IMR-90 (cell line): Measurements from ENCODE around the gene TRMT10C. TPM values are rescaled to one million over a fixed set of nuclear protein-coding genes. Genes with fewer than 3 reads are reported as not detected.

ENCODE experiments used
- ATAC-seq: fragments of 200-7000 bp; cut with Tn5 transposase; 2 replicates; pipeline ENCODE4 v1.9.1; 2020; ENCODE audit warnings: low read depth, mild to moderate bottlenecking, moderate library complexity
- BruUV-seq: library from RNA; stranded (reverse); fragments of 400-500 nt; replicated peaks from 2 replicates; lab custom pipeline; 2021; lab: Mats Ljungman, UMichigan
- CTCF ChIA-PET: fragments of 300-600 bp; formaldehyde crosslinking; extraction: SDS; loops from one replicate; lab custom pipeline; 2021; ENCODE audit warnings: antibody characterized with exemption; lab: Yijun Ruan, JAX
- POLR2A ChIA-PET: fragments of 300-600 bp; sonication (Branson Sonifier 250); formaldehyde crosslinking; loops from one replicate; lab custom pipeline; 2022; ENCODE audit warnings: antibody characterized with exemption; ENCODE audit not compliant: unreplicated experiment; lab: Charles Lee
- DNase-seq: peaks from one replicate; pipeline ENCODE4 v3.0.0; 2013
- H2AFZ ChIP-seq: replicated peaks from 2 replicates; pipeline ENCODE3; 2013; ENCODE audit warnings: low read length, mild to moderate bottlenecking; ENCODE audit not compliant: poor library complexity
- H2AK5ac ChIP-seq: 2 replicates; pipeline ENCODE4 v1.6.1; 2013; ENCODE audit warnings: low read depth, low read length, inconsistent platforms
- H2AK9ac ChIP-seq: replicated peaks from 2 replicates; pipeline ENCODE3; 2013; ENCODE audit warnings: mild to moderate bottlenecking, low read depth, low read length, moderate library complexity; ENCODE audit not compliant: poor library complexity
- H2BK120ac ChIP-seq: 2 replicates; pipeline ENCODE4 v1.6.1; 2013; ENCODE audit warnings: low read depth, low read length, inconsistent platforms
- H2BK15ac ChIP-seq: 3 replicates; pipeline ENCODE4 v1.6.1; 2013; ENCODE audit warnings: low read depth, low read length, inconsistent platforms
- H2BK20ac ChIP-seq: 2 replicates; pipeline ENCODE4 v1.6.1; 2013; ENCODE audit warnings: low read depth, mild to moderate bottlenecking, inconsistent platforms, low read length, moderate library complexity
- H2BK5ac ChIP-seq: 2 replicates; pipeline ENCODE4 v1.6.1; 2013; ENCODE audit warnings: mild to moderate bottlenecking, low read depth, low read length, inconsistent platforms; ENCODE audit not compliant: poor library complexity, severe bottlenecking
- H3K14ac ChIP-seq: replicated peaks from 2 replicates; pipeline ENCODE4 v1.6.1; 2013; ENCODE audit warnings: low read depth, low read length, inconsistent platforms
- H3K18ac ChIP-seq: 2 replicates; pipeline ENCODE4 v1.6.1; 2013; ENCODE audit warnings: low read depth, low read length, control low read depth
- H3K23ac ChIP-seq: 2 replicates; pipeline ENCODE4 v1.6.1; 2013; ENCODE audit warnings: low read depth, low read length, inconsistent platforms
- H3K27ac ChIP-seq: 2 replicates; pipeline ENCODE4 v1.5.1; 2013; ENCODE audit warnings: mild to moderate bottlenecking, control low read depth, low read length; ENCODE audit not compliant: insufficient read depth
- H3K27me3 ChIP-seq: 2 replicates; pipeline ENCODE4 v1.6.1; 2013; ENCODE audit warnings: low read length; ENCODE audit not compliant: control insufficient read depth, insufficient read depth
- H3K36me3 ChIP-seq: 2 replicates; pipeline ENCODE4 v1.6.1; 2013; ENCODE audit warnings: low read length, mixed read lengths; ENCODE audit not compliant: control insufficient read depth, insufficient read depth
- H3K4ac ChIP-seq: 2 replicates; pipeline ENCODE4 v1.6.1; 2013; ENCODE audit warnings: low read depth, low read length, inconsistent platforms
- H3K4me1 ChIP-seq: 2 replicates; pipeline ENCODE4 v1.6.1; 2013; ENCODE audit warnings: low read length, mixed read lengths; ENCODE audit not compliant: control insufficient read depth, insufficient read depth
- H3K4me2 ChIP-seq: 2 replicates; pipeline ENCODE4 v1.6.1; 2013; ENCODE audit warnings: low read depth, mild to moderate bottlenecking, control low read depth, low read length, moderate library complexity
- H3K4me3 ChIP-seq: 2 replicates; pipeline ENCODE4 v1.5.1; 2013; ENCODE audit warnings: low read depth, mild to moderate bottlenecking, control low read depth, low read length, moderate library complexity; ENCODE audit not compliant: insufficient read depth
- H3K56ac ChIP-seq: 2 replicates; pipeline ENCODE4 v1.6.1; 2013; ENCODE audit warnings: low read length, inconsistent platforms; ENCODE audit not compliant: insufficient read depth; ENCODE audit errors: extremely low read depth
- H3K79me1 ChIP-seq, 2 experiments: 2 replicates each; pipeline ENCODE4 v1.6.1; 2013; ENCODE audit warnings: low read length in 2 of 2, inconsistent platforms in 1 of 2, low read depth in 1 of 2
- H3K9ac ChIP-seq: 2 replicates; pipeline ENCODE4 v1.6.1; 2013; ENCODE audit warnings: low read depth, low read length, control low read depth
- H3K9me1 ChIP-seq: 2 replicates; pipeline ENCODE4 v1.6.1; 2013; ENCODE audit warnings: low read length, inconsistent platforms; ENCODE audit not compliant: insufficient read depth
- H3K9me3 ChIP-seq: 2 replicates; pipeline ENCODE4 v1.6.1; 2013; ENCODE audit warnings: low read length; ENCODE audit not compliant: control insufficient read depth, insufficient read depth
- H4K20me1 ChIP-seq: 2 replicates; pipeline ENCODE4 v1.6.1; 2013; ENCODE audit warnings: low read length, inconsistent platforms; ENCODE audit not compliant: insufficient read depth
- H4K5ac ChIP-seq: 2 replicates; pipeline ENCODE4 v1.6.1; 2013; ENCODE audit warnings: mild to moderate bottlenecking, low read depth, low read length, control low read depth
- H4K8ac ChIP-seq, 2 experiments: 2 replicates each; pipeline ENCODE4 v1.6.1; 2013; ENCODE audit warnings: low read depth in 2 of 2, low read length in 2 of 2, control low read depth in 1 of 2, inconsistent platforms in 1 of 2
- H4K91ac ChIP-seq: 2 replicates; pipeline ENCODE4 v1.6.1; 2013; ENCODE audit warnings: low read depth, low read length, inconsistent platforms; ENCODE audit not compliant: insufficient read depth
- BHLHE40 ChIP-seq: fragments of 150-350 bp; IDR thresholded peaks from 2 replicates; pipeline ENCODE4 v1.6.1; 2016; ENCODE audit warnings: mild to moderate bottlenecking, low read depth, low read length
- CEBPB ChIP-seq: IDR thresholded peaks from 2 replicates; pipeline ENCODE4 v1.6.1; 2012; ENCODE audit warnings: low read depth, low read length, improper control_type of control experiment
- FOS ChIP-seq: fragments of 150-350 bp; IDR thresholded peaks from 2 replicates; pipeline ENCODE4 v1.6.1; 2016; ENCODE audit warnings: low read depth, low read length
- MAFK ChIP-seq: IDR thresholded peaks from 2 replicates; pipeline ENCODE4 v1.6.1; 2012; ENCODE audit warnings: low read depth, low read length, improper control_type of control experiment
- MAZ ChIP-seq: IDR thresholded peaks from 2 replicates; pipeline ENCODE4 v1.6.1; 2012; ENCODE audit warnings: low read depth, mild to moderate bottlenecking, low read length, improper control_type of control experiment, moderate library complexity, borderline replicate concordance
- MXI1 ChIP-seq: IDR thresholded peaks from 2 replicates; pipeline ENCODE4 v1.6.1; 2012; ENCODE audit warnings: low read depth, mild to moderate bottlenecking, low read length, moderate library complexity, borderline replicate concordance
- NFE2L2 ChIP-seq: fragments of 150-350 bp; IDR thresholded peaks from 2 replicates; pipeline ENCODE4 v1.6.1; 2016; ENCODE audit warnings: low read depth, mild to moderate bottlenecking, low read length
- POLR2A ChIP-seq: IDR thresholded peaks from 2 replicates; pipeline ENCODE4 v1.6.1; 2012; ENCODE audit warnings: mild to moderate bottlenecking, low read depth, low read length
- RAD21 ChIP-seq: IDR thresholded peaks from 2 replicates; pipeline ENCODE4 v1.6.1; 2012; ENCODE audit warnings: low read length, improper control_type of control experiment
- SMC3 ChIP-seq: fragments of 150-350 bp; IDR thresholded peaks from 2 replicates; pipeline ENCODE4 v1.6.1; 2016; ENCODE audit warnings: low read depth, mild to moderate bottlenecking, antibody characterized with exemption, low read length, moderate library complexity
- USF2 ChIP-seq: fragments of 150-350 bp; IDR thresholded peaks from 2 replicates; pipeline ENCODE4 v1.6.1; 2017; ENCODE audit warnings: mild to moderate bottlenecking, antibody characterized with exemption, low read length, low read depth
- WGBS, 2 experiments: methylation state at CpG; one replicate each; pipeline versions ENCODE4 v1.1.5 to v1.1.7; 2013; ENCODE audit warnings: missing lambda C conversion rate in 2 of 2; ENCODE audit not compliant: insufficient read length in 1 of 2; ENCODE audit errors: extremely low coverage in 2 of 2; 5-methylcytosine and 5-hydroxymethylcytosine counted together
- dilution Hi-C: fragments of 300-500 bp; cut with HindIII; formaldehyde crosslinking; loops from one replicate; pipeline ENCODE4 v1.14.3; 2018; ENCODE audit warnings: low sequenced_read_pairs; ENCODE audit not compliant: unreplicated experiment
- in situ Hi-C: fragments of 300-500 bp; cut with MboI; formaldehyde crosslinking; loops from 3 replicates; pipeline ENCODE4 v1.14.3; 2019; ENCODE audit warnings: low sequenced_read_pairs, inconsistent platforms, mixed read lengths
- intact Hi-C: fragments of 100-400 bp; cut with micrococcal nuclease; formaldehyde crosslinking; loops from 2 replicates; pipeline ENCODE4 v1.10.0; 2022
- polyA plus RNA-seq, 3 experiments: library from polyadenylated mRNA; depleted of rRNA; stranded (reverse); fragments of >200 nt; gene quantifications; 2 replicates each; pipeline ENCODE4 v1.2.3, GENCODE V29; 2012; ENCODE audit warnings: low replicate concordance in 1 of 3
- total RNA-seq: library from RNA; depleted of rRNA; stranded (reverse); fragments of >200 nt; gene quantifications from 2 replicates; pipeline ENCODE4 v1.2.3, GENCODE V29; 2012
- TF ChIP-seq, protein P1 (sequence below): conservative IDR thresholded peaks from 2 replicates; pipeline ENCODE4 v1.5.1; 2012; ENCODE audit warnings: mild to moderate bottlenecking, low read depth, low read length, improper control_type of control experiment

Gene TRMT10C
- total and polyA plus RNA-seq, 2 of the 4 experiments (the other 2 are of a cell fraction): 13.6 to 17.0 TPM

DNA sequence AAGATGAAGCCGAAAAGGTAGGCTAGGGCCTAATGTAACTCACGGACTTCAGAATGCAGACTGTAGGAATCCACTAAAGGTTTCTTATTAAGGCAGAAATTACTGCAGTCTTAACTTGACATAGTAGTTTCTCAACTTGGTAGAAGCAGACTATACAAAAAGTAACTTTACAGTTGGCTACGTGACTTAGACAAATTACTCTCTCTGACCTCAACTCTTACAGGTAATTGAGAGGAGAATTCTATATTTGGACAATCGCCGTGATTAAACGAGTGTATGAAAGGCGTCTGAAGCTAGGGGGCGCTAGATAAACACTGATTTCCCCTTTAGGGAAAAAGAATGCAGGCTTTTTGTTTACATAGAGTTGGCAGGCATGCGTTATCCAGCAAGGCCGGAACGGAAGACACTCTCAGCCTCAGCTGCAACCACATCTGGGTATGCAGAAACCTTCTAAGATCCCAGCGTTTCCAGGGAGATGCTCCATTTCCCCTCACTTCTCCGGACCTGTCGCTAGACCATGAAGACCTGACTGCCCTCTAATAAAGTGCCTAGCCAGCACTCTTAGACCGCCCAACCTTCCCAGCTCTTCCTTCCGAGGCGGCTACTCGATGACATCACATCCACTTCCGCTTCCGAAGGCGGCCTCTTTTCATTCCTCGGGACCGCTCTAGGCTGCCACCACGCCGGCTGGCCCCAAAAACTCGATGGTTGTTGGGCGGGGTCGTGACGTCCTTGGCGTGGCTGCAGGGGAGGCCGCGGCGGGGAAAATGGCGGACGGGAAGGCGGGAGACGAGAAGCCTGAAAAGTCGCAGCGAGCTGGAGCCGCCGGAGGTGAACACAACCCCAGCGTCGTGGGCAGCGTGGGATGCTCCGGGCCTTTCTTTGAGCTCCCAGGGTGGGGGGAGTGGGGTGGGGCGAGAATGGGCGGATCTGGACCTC, 12.1 kb downstream of the TRMT10C start, which contains the start of gene PCNP:
Gene PCNP (plus strand): TSS at position 732 of the 939 bp plus-strand sequence. CDS start 36 bp downstream, at position 768.
- DNase-seq: peak; percentile 99
- peak within 1 kb of the TSS; percentile 84 for H3K18ac ChIP-seq
- H2AFZ ChIP-seq: peak within 1 kb of the TSS; percentile 94
- 0% methylated on average over 22 of the region's 47 CpGs; no CpG with 5 or more reads in 1 of the 2 experiments for WGBS, 2 experiments
- peak within 1 kb of the TSS; percentile 96 for H3K14ac ChIP-seq
- intact Hi-C loops: loop anchor here (2.0 to 5.0 kb wide), 2 partner anchors 61 to 64 kb away; partner anchors contain the start of gene SENP7
- no peaks in the 10 kb centered on the region for H3K9me3 ChIP-seq
- H3K27me3 ChIP-seq: no peaks in the 10 kb centered on the region
- peak within 1 kb of the TSS; percentile 97 for H4K5ac ChIP-seq
- H3K9me1 ChIP-seq: no peaks in the 10 kb centered on the region
- dilution Hi-C loops: no loop called here
- ATAC-seq: peak; percentile 93
- H4K8ac ChIP-seq: peak within 1 kb of the TSS; percentile 74 to 99
- in situ Hi-C loops: no loop called here
- H3K27ac ChIP-seq: peak within 1 kb of the TSS; percentile 92
- peak within 1 kb of the TSS; percentile 37 for H2BK20ac ChIP-seq
- no peaks in the 10 kb centered on the region for H3K4me1 ChIP-seq
- peak within 1 kb of the TSS; percentile 70 for H2BK120ac ChIP-seq
- BruUV-seq: no TSS peak
- H2AK5ac ChIP-seq: peak within 1 kb of the TSS; percentile 91
- H3K79me1 ChIP-seq: peaks cover 0 to 10% of the 10 kb centered on the region in 2 experiments; a peak in 2 of 4 replicates
- ChIA-PET CTCF (interaction anchor here (0.7 to 1.3 kb wide), 8 partner anchors 9 to 257 kb away, joined by 3 to 5 read pairs (median 3); no protein-coding TSS in a partner anchor), POLR2A (interaction anchor here (0.5 kb wide), 2 partner anchors 18 to 171 kb away, joined by 4 to 8 read pairs; no protein-coding TSS in a partner anchor)
- H4K20me1 ChIP-seq: peaks cover 19% of the 10 kb centered on the region
- TF ChIP-seq CEBPB (no peak), SMC3 (peak; percentile 42; the same call in 1 of the 2 replicates), BHLHE40 (peak; percentile 2; the same call in 1 of the 2 replicates), MAFK (peak; percentile 95), MAZ (peak; percentile 35; the same call in 1 of the 2 replicates), POLR2A (peak; percentile 93), RAD21 (peak; percentile 62), FOS (no peak), MXI1 (peak; percentile 31; the same call in 1 of the 2 replicates), NFE2L2 (no peak), USF2 (no peak)
- TF ChIP-seq, protein P1, sequence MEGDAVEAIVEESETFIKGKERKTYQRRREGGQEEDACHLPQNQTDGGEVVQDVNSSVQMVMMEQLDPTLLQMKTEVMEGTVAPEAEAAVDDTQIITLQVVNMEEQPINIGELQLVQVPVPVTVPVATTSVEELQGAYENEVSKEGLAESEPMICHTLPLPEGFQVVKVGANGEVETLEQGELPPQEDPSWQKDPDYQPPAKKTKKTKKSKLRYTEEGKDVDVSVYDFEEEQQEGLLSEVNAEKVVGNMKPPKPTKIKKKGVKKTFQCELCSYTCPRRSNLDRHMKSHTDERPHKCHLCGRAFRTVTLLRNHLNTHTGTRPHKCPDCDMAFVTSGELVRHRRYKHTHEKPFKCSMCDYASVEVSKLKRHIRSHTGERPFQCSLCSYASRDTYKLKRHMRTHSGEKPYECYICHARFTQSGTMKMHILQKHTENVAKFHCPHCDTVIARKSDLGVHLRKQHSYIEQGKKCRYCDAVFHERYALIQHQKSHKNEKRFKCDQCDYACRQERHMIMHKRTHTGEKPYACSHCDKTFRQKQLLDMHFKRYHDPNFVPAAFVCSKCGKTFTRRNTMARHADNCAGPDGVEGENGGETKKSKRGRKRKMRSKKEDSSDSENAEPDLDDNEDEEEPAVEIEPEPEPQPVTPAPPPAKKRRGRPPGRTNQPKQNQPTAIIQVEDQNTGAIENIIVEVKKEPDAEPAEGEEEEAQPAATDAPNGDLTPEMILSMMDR: peak; percentile 90
- H2BK15ac ChIP-seq: peak within 1 kb of the TSS; percentile 86
- H4K91ac ChIP-seq: peak within 1 kb of the TSS; percentile 96
- H3K9ac ChIP-seq: peak within 1 kb of the TSS; percentile 97
- peak within 1 kb of the TSS; percentile 91 for H3K56ac ChIP-seq
- H2AK9ac ChIP-seq: peak within 1 kb of the TSS; percentile 98
- H3K4me2 ChIP-seq: peak within 1 kb of the TSS; percentile 81
- peaks cover 3% of the 10 kb centered on the region; the same call in 1 of the 2 replicates for H3K36me3 ChIP-seq
- H3K23ac ChIP-seq: peak within 1 kb of the TSS; percentile 97
- peak within 1 kb of the TSS; percentile 75 for H3K4me3 ChIP-seq
- H2BK5ac ChIP-seq: peak within 1 kb of the TSS; percentile 91
- H3K4ac ChIP-seq: peak within 1 kb of the TSS; percentile 92
